HG02970 (cell line): ENCODE data around the gene MUC13.
"Not testable (repeated sequence)": the region's sequence is repeated elsewhere in the genome, so short reads cannot be mapped to it uniquely, and the experiment has no call there.

ENCODE experiments used
- ATAC-seq: cut with Tn5 transposase; IDR thresholded peaks from one replicate; pipeline ENCODE4 v1.9.1; 2021; ENCODE audit warnings: mild to moderate bottlenecking, moderate library complexity, moderate number of reproducible peaks; ENCODE audit not compliant: unreplicated experiment, low FRiP score

The MUC13 gene

GRCh38 chr3:124934577-124934976, at the start of gene MUC13:
Gene MUC13, minus strand, starts transcription at chr3:124934751. Its CDS starts 39 bp downstream, at chr3:124934712.
- no peak for ATAC-seq

- ATAC-seq, result no peak
Observed at GRCh38 chr3:124982855-124983254, 48.3 kb upstream of the MUC13 start.

- ATAC-seq, result no peak
Observed at GRCh38 chr3:124981472-124981871, 46.9 kb upstream of the MUC13 start.

GRCh38 chr3:124978627-124979026, 44.1 kb upstream of the MUC13 start:
- ATAC-seq, result no peak

GRCh38 chr3:124976383-124976782, 41.8 kb upstream of the MUC13 start:
- ATAC-seq, result no peak

GRCh38 chr3:124974691-124975090, 40.1 kb upstream of the MUC13 start:
- ATAC-seq, result no peak

- no peak for ATAC-seq
Observed at GRCh38 chr3:124973290-124973689, 38.7 kb upstream of the MUC13 start.

GRCh38 chr3:124972457-124972856, 37.9 kb upstream of the MUC13 start:
- no peak for ATAC-seq

- no peak for ATAC-seq
Observed at GRCh38 chr3:124969963-124970722, 35.6 kb upstream of the MUC13 start.

- ATAC-seq, result no peak
Observed at GRCh38 chr3:124969190-124969589, 34.6 kb upstream of the MUC13 start.

- ATAC-seq, result no peak
Observed at GRCh38 chr3:124967964-124968363, 33.4 kb upstream of the MUC13 start.

GRCh38 chr3:124966521-124967445, 32.2 kb upstream of the MUC13 start:
- ATAC-seq, result no peak

- ATAC-seq, result no peak
Observed at GRCh38 chr3:124965413-124965812, 30.9 kb upstream of the MUC13 start.

- no peak for ATAC-seq
Observed at GRCh38 chr3:124964387-124964786, 29.8 kb upstream of the MUC13 start.

- ATAC-seq, result no peak
Observed at GRCh38 chr3:124963755-124964154, 29.2 kb upstream of the MUC13 start.

GRCh38 chr3:124962403-124962940, 27.9 kb upstream of the MUC13 start:
- no peak for ATAC-seq

- ATAC-seq, result no peak
Observed at GRCh38 chr3:124960698-124961097, 26.1 kb upstream of the MUC13 start.

- no peak for ATAC-seq
Observed at GRCh38 chr3:124960105-124960504, 25.6 kb upstream of the MUC13 start.

GRCh38 chr3:124957951-124958350, 23.4 kb upstream of the MUC13 start:
- ATAC-seq, result not testable (repeated sequence)

GRCh38 chr3:124952282-124952855, 17.8 kb upstream of the MUC13 start:
- no peak for ATAC-seq
